Activated T-helper 1 cell treated with anti-CD3 and anti-CD28 coated beads, Interleukin-2, amount 50 U/mL, for 16 hours (primary cell): ENCODE measurements around the gene TRIM38.
"Not testable (repeated sequence)": the region's sequence is repeated elsewhere in the genome, so short reads cannot be mapped to it uniquely, and the experiment has no call there.

Experiments used
- DNase-seq, 2 donors: peaks; one replicate each; pipeline ENCODE4 v3.0.0-alpha.2; 2020; ENCODE audit warnings: low read depth in 1 of 2, low spot score in 1 of 2

Gene TRIM38

DNA sequence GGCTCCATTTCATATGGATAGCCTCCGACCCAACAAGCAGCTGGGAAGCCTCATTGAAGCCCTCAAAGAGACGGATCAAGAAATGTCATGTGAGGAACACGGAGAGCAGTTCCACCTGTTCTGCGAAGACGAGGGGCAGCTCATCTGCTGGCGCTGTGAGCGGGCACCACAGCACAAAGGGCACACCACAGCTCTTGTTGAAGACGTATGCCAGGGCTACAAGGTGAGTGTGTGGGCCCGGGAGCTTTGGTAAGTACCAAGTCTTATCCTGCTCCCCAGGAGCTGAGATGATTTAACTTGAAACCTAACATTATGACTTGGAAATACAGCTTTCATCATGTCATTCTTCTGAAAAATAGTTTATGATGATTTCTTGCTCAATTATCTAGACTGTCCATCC, 4.1 kb downstream of the TRIM38 start:
- DNase-seq: no peak

DNA sequence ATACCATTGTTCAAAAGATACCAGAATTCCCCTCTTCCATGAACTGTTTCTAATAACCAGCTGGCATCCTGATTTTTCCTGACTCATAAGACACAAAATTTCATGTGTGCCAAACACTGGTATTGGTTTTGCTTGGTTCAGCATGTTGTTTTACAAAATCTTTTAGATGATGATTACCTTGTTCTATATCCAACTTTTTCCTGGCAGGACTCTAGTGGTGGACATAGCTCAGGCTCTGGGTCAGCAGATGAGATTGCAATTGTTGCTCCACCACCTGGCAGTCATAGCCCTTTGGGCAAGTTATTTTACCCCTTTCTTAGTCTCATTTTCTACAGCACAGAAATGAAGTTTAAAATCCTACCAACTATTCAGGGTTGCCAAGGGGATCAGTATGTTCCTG, 6.2 kb downstream of the TRIM38 start:
- no peak for DNase-seq

DNA sequence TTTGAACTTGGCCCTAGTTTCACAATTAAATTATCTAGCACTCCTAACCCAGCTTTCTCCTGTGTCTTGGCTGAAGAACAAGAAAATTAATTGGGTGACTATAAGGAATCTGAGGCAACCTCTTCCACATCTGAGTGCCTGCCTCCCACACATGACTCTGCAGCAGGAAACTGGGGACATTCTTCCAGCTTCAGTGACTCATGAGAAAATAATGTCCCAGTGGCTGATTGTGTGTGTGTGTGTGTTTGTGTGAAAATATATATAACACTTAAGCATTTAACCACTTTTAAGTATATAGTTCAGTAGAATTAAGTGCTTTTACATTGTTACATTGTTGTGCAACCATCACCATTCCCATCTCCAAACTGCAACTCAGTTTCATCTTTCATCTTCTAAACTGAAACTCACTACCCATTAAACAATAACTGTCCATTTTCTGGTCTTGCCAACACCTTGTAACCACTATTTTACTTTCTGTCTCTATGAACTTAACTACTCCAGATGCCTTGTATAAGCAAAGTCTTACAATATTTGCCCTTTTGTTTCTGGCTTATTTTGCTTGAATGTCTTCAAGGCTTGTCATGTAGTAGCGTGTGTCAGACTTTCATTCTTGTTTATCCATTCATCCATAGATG, 8.7 kb downstream of the TRIM38 start:
- DNase-seq: no peak

DNA sequence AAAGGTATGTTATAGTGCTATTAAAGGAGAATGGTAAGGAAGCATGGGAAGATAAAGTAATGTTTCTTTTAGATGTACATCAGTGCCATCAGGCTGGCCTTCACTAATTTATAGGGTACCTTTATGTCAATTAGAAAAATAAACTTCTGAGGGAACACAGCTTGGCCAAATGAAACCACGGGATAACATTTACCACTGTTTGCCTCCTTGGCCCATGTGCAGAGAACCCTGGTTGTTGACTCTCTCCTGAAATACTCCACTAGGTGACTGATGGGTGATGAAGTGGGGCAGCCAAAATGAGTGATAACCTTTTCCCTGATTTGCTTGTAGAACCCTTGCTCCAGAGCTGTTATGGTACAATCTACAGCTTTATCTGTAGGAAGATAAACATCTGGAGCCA, 9.5 kb downstream of the TRIM38 start:
- DNase-seq: no peak

DNA sequence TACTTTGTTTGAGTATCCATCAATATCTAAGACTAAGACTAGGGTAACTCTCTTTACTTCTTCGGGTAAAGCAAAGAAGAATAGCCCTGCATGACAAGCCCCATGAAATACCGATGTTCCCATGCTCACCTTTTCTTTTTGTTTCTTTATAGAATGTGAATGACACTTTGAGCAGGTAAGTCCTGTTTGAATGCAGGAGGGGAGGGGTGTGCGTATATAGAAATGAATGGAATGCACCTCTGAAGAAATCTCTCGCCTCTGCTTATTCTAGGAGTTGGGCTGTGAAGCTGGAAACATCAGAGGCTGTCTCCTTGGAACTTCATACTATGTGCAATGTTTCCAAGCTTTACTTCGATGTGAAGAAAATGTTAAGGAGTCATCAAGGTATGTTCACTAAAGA, 10.3 kb downstream of the TRIM38 start:
- no peak for DNase-seq

DNA sequence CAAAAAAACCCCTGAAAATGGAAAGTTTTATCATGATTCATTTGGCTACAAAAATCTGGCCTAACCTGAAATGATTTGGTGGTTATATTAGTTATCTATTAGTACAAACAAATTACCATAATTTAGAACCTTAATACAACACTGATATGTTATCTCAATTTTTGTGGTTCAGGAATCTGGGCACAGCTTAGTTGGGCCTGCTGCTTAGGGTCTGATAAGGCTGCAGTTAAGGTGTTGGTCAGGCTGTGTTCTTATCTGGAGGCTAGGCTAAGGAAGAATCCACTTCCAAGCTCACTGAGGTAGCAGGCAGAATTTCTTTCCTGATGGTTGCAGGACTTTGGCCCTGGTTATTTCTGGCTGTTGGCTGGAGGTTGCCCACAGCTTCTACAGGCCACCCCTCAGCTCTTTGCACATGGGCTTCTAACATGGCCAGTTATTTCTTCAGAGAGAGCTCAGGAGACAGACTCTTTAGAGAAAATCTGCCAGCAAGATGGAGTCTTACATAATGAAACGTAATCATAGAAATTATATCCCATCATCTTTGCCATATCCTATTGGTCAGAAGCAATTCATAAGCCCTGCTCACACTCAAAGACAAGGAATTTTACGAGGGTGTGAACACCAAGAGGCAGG, 11.4 kb downstream of the TRIM38 start:
- DNase-seq: no peak

DNA sequence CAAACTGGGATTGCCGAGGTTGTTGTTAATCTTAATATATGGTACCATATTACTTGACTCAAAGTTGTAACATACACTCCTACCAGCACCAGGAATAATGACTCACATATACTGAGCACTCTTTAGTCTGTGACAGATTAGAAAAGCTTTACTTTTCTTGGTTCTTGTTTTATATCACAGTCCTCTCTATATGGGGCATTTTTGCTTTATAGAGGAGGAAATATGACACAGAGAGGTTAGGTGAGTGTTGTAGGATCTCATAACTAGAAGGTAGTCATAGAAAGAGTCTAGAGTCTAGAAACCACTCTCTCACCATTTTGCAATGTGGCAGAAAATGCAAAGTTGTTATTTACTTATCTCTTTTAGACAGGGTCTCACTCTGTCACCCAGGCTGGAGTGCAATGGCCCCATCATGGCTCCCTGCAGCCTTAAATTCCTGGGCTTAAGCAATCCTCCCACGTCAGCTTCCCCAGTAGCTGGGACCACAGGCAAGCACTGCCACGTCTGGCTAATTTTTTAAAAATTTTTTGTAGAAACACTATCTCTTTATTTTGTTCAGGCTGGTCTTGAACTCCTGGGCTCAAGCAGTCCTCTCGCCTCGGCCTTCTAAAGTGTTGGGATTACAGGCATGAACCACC, 13.4 kb downstream of the TRIM38 start:
- no peak for DNase-seq

DNA sequence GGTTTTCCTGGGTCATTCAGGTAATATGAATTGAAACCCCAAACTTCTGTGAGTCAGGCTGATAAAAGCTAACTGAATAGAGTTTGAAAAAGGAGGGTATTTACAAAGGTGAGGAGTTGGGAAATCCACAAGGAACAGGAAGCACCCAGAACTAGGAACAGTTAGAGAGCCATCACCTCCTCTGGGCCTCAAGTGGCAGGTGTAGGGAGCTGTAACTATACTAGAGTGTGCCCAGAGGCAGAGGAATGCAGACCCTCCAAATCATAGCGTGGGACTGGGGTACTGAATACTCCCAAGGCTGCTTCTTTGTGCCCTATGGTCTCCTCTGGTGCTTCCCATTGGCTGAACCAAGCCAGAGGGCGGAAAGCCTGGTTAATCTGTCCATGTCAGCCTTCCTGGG, 18.3 kb downstream of the TRIM38 start:
- DNase-seq: no peak

DNA sequence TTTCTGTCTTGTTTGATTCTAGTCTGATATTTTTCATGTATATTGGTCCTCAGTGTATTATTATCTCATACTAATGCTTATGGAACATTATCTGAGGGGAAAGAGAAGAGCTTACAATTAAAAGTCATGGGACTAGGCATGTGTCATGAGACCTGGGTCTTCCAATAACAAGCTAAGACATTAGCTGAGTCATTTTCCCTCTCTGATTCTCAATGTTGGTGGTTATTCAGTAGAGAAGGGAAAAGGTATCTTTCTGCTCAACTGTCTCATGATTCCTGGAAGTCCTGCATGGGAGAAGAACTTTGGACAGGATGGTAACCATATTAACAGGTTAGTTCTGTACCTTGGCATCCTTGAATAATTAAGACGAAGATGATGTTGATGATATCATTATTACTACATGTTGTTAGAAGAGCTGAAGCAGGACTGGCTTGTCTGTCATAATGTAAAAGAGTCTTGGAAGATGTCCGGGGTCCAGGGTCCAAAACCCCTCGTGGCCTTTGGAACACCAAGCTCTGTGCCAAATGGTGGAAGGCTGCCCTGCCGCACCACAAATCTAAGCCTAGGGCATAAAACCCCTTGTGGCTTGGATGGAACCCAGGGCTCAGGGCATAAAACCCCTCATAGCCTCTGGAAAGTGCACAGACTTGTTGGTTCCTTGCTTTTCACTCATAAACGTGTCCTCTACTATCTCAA, 19.1 kb downstream of the TRIM38 start:
- no peak for DNase-seq

DNA sequence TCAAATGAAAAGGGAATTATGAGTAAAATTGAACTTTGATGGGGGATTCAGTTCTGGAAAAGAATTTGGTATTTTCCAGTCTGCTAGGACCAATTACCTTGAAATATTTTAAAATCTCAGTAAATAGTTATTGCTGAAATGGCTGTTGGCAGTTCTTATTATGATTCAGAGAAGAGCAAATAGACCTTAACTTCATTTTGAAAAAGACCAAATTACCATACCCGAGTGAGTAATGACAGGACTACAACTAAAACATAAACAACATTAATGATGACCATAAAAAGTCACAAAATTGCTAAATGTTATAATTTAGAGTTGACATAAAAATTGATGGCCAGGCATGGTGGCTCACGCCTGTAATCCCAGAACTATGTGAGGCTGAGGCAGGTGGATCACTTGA, 21.7 kb downstream of the TRIM38 start:
- DNase-seq: no peak

DNA sequence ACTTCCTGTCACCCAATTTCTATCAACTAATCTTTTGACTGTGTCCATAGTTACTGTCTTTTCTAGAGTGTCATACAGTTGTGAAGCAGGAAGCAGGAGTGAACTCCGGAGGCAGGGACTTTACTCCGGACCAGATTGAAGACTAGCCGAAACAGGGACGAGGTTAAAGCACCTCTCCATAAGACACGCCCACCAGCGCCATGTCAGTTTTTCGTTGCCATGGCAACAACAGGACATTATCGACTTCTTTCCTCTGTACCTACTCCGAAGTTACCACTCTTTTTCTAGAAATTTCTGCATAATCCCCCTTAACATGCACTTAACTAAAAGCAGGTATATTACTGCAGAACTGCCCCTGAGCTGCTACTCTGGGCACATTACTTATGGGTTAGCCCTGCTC, 25.2 kb downstream of the TRIM38 start:
- no peak for DNase-seq

DNA sequence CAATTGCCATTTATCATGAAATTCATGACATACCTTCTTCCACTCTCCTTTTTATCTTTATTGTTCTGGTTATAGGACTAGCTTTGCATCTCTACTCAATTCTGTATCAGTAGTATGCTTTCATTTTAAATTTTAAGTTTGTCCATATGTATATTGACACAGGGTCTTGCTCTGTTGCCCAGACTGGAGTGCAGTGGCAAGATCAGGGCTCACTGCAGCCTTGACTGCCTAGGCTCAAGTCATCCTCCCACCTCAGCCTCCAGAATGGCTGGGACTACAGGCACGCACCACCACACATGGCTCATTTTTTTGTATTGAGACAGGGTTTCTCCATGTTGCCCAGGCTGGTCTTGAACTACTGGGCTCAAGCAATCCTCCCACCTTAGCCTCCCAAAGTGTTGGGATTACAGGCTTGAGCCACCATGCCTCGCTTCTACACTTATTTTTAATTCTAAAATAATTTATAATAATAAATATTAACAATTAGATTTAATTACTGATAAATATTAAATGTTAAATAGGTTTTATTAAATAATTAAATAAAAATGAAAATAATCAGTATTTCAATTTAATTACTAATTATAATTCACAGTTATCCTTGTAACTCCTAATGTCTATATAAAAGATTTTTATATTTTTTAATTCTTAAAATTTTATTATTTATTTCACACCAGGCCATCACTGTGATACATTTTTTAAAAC, 27.7 kb downstream of the TRIM38 start:
- no peak for DNase-seq

DNA sequence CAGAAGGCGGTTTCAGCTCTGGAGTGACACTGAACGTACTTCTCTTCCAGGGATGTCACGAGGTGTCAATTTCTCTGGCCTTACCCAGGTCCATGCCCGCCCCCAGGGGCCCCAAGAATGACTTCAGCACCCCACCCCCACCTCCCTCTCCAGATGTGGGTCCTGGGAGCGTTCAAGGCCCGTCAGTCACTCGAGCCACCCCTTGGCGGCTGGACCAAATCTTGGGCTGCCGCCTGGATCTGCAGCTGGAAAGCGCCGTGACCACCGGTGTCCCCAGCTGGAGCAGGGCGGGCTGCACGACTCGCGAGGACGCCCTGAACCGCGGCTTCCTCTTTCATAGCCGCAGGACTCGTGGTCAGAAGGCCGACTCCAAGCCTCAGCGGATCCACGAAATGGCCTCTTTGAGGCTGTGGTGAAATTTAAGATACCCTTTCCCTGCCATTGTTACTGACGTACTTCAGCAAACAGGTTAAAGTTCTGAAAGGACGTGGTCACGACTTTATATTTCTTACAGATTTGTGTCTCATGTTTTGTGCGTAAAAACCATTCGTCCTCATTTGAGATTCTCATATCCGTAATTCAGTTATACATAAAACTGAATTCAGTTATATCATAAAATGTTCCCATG, 29.3 kb downstream of the TRIM38 start:
- DNase-seq: peak; percentile 6 to 8

DNA sequence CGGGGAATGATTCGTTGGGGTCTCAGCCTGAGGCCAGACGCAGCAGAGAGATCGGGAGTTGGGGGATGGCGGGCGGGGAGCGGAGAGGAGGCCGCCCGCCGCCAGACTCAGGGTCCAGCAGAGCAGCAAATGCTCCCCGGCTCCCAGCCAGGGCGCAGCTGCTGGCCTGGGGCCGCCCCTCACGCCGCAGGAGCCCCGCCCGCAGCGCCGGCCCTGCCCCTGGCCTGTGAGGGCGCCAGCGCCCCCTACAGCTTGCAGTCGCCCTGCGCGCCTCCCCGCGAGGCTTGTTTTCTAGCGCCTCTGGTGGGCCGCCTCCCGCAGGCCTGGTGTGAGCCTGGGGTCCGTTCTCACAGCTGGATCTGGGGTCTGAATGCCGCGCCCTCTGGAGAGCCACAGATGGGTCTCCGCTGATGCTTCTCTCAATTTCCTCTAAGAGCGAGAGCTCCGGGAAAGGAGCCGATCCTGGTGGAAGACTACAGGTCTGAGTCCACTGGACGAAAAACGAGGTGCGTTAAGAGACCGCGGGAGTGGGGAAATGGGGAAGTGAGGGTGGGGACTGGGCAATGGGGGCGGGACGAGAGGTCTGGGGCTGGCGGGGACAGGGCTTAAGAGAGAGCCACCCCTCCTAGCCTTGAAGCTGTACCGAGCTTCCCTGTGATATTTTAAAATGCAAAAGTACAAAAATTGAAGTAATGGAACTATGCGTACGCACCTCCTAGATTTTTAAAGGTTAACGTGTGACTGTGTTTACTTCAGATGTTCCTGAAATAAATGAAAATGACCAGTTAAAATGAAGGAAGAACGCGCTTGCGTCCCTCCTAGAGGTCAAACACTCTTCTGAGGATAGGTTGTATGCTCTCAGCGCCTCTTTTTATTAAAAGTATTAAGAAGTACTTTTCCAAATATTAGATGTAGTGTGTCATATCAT, 30.1 kb downstream of the TRIM38 start:
- peak; percentile 86 to 89 for DNase-seq

DNA sequence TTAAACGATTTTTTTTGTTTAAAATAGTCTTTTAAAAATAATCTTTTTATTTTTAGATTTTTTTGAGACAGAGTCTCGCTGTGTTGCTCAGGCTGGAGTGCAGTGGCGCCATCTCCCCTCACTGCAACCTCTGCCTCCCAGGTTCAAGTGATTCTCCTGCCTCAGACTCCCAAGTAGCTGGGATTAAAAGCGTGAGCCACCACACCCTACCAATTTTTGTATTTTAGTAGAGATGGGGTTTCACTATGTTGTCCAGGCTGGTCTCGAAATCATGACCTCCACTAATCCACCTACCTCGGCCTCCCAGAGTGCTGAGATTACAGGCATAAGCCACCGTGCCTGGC, 30.7 kb downstream of the TRIM38 start:
- not testable (repeated sequence) for DNase-seq

DNA sequence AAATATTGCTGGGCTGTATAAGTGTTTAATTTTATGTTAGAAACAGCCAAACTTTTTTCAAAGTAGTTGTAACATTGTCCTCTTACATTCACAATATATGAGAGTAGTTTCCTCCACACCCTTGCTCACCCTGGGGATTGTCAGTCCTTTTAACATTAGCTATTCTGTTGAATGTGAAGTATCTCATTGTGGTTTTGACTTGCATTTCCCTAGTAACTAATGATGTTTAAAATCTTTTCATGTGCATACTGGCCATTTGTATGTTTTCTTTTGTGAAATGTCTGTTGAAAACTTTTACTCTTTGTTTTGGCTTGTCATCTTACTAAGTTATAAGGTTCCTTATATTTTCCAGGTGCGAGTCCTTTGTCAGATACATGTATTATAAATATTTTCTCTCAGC, 32.9 kb downstream of the TRIM38 start:
- no peak for DNase-seq

DNA sequence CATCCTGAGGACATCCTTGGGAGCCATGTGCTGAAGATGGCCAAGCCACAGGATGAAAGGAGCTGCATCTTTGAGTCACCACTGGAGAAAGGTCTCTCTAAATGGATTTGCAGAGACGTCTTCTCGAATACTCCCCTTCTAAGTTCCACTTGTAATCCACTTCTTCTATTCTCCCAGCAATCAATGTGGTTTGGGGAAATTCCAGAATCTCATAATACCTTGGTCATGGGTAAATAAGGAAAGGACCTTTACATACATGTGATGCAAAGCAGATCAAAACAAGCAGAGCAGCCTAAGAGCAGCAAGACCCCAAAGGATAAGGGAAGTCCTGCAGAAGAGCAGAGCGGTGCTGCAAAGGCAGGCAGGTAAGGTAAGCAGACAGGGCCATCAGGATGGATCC, 35.3 kb downstream of the TRIM38 start:
- no peak for DNase-seq

DNA sequence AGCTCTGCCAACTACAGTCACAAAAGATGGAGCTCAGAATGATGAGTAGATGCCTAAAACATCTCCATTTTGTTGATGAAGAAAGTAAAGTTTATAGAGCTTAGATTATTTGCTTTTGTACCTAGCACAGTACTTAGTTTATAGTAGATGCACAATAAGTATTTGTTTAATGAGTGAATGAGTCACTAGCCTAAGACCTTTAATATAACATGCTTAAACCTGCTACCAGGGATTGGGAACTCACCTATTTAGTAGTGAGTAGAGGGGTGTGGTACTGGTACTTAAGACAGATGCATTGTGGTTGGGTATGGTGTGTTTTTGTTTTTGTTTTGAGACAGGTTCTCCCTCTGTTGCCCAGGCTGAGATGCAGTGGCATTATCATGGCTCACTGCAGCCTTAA, 35.8 kb downstream of the TRIM38 start:
- DNase-seq: no peak

DNA sequence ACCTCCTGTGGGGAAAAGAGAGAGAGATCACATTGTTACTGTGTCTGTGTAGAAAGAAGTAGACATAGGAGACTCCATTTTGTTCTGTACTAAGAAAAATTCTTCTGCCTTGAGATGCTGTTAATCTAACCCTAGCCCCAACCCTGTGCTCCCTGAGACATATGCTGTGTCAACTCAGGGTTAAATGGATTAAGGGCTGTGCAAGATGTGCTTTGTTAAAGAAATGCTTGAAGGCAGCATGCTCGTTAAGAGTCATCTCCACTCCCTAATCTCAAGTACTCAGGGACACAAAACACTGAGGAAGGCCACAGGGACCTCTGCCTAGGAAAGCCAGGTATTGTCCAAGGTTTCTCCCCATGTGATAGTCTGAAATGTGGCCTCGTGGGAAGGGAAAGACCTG, 36.6 kb downstream of the TRIM38 start:
- not testable (repeated sequence) for DNase-seq
